SK-N-MC (cell line): ENCODE data around the gene PDC.

Source experiments
- EZH2 ChIP-seq: fragments of 200-600 bp; sonication (generic); IDR thresholded peaks from one replicate; pipeline ENCODE4 v1.6.1; 2017; ENCODE audit warnings: antibody characterized with exemption
- FOXP2 ChIP-seq: optimal IDR thresholded peaks from 2 replicates; pipeline ENCODE3; 2011; ENCODE audit warnings: mild to moderate bottlenecking, moderate library complexity; ENCODE audit not compliant: insufficient read depth; ENCODE audit errors: extremely low read length, control extremely low read depth
- POLR2AphosphoS5 ChIP-seq: IDR thresholded peaks from 2 replicates; pipeline ENCODE4 v1.6.1; 2012; ENCODE audit warnings: mild to moderate bottlenecking, low read depth, low read length, borderline replicate concordance

DNA sequence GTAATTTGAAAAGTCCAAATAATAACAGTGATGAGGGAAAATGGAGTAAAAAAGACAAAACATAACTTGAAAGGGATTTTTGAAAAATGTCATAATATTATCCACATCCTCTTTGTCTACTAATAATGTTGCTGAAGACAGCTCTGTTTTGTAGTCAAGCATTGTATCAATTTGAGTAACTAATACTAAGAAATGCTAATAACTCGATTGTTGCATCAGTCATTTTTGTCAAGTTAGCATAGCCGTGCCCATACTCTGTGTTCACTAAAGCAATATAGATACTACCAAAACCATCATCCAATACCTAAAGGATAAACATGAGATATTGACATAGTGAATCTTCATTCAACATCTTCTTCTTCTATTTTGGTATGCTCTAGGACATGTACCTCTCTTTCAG, 17.3 kb downstream of the PDC start:
- TF ChIP-seq POLR2AphosphoS5 (no peak), FOXP2 (no peak), EZH2 (no peak)
